NCI-H1417 treated with DMSO at 0.1 percent for 48 hours (cell line): ENCODE data around the gene CYREN.
"Not testable (repeated sequence)": the region's sequence is repeated elsewhere in the genome, so short reads cannot be mapped to it uniquely, and the experiment has no call there.

Source experiments
- DNase-seq: peaks from one replicate; lab custom pipeline; 2025; lab: John Stamatoyannopoulos, UW

The CYREN gene

DNA sequence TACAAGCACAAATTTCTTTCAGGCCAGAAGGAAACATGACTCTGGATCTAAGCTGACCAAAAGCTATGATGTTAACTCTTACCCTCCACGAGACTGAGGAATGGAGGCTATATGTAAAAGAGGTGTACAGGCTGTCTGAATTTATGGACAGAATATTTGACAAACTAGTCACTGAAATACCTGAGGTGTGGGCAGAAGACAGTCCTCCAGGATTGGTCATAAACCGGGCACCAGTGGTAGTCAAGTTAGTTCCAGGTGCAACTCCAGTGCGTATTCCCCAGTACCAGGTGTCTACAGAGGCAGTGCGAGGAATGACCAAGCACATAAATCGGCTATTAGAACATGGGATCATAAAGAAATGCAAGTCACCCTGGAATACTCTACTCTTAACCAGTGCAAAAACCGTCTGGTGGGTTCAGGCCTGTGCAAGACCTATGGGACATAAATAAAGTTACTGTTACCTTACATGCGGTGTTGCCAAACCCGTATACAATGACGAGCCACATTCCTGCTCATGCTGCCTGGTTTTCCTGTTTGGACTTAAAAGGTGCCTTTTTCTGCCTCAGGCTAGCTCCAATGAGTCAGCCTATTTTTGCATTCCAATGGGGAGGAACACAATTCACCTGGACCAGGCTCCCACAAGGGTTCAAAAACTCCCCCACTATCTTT lies 6.7 kb upstream of the CYREN start:
- no peak for DNase-seq

DNA sequence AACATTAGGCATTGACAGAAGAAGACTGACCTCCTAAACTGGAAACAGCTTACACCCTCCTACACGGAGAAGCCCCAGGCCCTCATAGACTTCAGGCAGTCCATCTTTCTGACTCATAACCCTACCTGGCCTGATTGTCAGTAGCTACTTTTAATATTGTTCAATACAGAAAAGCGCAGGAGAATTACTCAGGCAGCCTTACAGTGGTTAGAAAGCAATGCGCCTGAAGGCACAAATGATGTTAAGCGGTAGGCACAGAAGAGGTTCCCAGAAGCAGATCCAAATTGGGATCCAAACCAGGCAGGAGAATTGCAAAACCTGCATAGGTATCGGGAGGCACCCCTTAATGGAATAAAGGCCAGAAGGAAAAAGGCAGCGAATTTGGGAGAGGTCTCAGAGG lies 5.4 kb upstream of the CYREN start:
- no peak for DNase-seq

DNA sequence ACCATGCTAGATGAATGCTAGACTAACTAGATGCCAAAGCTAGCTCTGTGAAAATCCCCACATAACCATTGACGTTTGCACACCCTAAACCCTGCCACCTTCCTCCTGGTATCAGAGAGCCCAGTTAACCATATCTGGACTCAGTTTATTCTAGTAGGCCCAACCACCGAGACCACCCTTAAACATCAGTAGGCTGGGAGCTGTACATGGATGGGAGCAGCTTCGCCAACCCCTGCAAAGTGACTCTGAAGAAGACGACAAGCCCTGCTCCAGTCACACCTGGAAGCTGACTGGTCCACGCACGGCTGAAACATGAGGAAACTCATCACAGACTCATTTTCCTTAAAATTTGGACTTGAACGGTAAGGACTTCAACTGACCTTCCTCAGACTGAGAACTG lies 4.4 kb upstream of the CYREN start:
- DNase-seq: no peak

DNA sequence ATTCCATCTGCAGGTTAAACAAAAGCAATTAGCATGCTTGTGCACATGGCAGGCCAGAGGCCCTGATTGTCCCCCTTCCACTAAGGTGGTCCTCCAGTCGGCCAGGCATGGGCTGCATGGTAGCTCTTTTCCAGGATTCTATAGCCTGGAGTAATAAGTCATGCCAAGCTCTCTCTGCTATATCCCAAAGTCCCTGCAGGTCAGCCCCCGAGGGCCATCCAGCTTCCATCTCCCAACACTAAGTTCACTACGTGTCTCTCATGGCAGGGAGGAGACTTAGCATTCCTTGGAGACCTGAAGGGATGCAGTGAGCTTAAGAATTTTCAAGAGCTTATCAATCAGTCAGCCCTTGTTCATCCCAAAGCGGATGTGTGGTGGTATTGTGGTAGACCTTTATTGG lies 3.4 kb upstream of the CYREN start:
- DNase-seq: not testable (repeated sequence)

DNA sequence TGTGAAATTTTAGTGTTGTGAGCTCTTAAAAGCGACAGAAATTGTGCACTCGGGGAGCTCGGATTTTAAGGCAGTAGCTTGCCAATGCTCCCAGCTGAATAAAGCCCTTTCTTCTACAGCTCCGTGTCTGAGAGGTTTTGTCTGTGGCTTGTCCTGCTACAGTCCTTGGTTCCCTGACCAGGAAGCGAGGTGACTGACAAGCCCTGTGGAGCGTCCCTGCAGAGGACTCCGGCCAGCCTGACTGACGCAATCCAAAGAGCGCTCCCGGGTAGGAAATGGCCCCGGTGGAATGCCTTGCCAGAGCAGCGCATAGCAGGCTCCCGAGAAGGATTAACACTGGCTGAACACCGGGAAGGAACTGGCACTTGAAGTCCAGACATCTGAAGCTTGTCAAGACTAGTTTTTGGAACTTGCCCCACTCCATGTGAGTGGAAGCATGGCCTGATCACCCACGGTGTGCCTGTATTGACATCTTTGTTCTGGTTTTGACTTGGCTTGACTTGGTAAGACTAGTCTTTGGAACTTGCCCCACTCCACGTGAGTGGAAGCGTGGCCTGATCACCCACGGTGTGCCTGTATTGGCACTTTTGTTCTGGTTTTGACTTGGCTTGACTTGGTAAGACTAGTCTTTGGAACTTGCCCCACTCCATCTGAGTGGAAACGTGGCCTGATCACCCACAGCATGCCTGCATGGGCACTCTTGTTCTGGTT lies 1.2 kb upstream of the CYREN start:
- DNase-seq: not testable (repeated sequence)

DNA sequence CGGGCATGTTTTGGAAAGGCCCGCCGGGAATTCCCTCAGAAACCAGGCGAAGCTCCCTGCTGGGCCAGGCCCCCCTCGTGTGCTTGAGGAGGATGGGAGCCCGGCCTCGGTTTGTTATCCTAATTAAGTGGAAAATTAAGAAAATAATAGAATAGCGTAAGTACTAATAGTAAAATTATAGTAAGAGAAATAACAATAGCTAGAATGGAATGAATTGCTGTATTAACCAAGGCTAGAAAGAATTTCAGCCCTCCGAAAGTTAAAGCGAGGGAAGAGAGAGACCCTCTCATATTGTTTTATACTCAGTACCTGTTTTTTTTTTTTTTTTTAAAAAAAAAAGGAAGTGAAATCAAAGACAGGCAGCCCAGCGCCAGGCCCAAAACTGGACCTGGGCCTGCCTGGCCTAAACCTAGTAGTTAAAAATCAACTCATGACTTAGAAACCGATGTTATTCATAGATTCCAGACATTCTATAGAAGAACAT lies 533 bp upstream of the CYREN start:
- not testable (repeated sequence) for DNase-seq

DNA sequence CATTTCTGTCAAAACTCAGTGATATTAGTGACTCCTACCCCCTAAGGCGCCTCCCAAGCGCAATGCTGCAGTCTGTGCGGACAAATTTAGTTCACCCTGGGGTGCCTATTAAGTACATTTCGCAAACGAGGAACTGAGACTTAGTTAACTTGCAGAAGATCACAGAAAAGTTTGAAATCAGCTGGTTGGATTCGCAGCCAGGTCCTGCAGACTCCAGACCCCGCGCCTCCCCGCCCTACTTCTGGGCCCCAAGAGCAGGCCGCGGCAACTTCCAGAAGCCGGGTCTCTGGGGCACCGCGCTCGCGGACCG lies 588 bp downstream of the CYREN start:
- no peak for DNase-seq

DNA sequence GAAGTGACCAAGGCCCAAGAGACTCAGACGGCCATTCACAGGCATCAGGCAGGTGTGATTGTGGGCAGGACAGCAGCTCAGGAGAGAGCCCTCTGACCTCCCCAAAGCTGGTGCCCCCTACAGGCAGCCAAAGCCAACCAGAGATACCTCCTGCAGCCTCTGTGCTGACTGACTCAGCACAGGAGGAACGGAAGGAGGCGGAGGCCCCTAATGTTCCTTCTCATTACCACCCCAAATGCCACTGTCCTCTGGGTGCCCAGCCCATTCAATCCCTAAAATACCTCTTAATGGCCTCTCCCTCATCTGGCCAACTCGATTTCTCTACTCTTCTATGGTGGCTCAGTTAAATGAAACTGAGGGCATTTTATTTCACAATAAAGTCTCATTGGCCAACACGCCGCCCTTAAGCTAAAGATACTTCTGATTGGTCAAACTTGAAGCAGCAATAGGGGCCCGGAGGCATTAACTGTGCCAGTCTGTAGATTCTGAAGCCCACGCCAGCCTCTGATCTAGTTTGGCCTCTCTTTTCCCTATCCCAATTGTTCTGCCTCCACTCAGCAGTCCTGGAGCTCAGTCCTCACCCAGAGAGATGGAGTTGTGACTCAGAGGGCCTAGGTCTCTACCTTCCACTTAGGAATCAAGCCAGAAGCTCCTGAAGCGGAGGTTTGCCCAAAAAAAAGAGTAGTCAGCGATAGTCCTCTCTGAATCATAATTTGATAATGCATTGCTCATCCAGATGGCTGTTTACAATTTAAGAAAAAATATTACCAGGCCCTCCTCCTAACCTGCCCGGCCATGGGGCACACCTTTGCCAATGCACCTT lies 1.2 kb downstream of the CYREN start:
- no peak for DNase-seq

DNA sequence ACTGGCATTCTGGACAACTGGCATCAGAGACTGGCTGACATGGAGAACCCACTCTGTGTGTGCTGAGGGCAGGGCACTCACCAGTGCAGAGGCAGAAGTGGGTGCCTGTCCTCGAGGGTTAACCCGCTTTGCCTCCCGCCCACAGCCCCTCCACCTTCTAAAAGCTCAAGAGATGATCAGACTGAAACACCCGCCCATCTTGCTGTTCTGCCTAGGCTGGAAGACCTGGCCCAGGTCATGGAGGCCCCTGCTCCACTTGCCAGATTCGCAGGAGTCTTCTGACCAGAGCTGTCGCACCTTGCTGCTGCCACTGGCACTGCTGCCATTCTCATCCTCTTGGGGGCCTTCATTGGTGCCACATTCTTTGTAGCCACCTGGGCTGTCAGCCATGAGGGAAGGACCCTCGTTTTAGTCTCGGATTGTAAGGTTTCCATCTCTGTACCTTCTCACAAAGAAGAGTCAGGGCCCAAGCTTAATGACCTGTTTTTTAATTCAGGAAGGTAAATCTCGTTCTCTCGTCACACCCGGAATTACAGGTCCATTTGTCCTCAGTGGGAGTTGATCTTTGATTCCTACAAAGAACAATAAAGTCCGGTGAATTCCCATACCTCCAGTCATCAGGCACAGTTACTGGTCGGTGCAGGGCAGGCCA lies 1.9 kb downstream of the CYREN start:
- no peak for DNase-seq

DNA sequence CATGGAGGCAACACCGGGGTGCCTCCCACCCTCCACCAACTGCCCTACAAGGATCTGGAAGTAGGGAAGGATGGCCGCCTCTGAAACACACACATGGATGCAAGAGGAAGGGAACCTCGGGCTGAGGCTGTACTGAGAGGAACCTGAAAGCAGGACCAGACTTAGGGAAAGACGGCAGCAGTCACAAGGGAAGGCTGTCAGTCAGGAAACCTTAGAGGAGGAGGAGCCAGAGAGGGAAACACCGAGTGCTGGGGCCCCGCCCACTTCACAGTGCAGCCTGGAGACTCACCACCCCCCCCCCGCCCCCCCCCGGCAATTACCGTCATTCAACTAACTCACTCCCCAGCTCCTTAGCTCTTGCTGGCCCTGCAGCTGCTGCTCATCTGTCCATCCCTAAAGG lies 2.5 kb downstream of the CYREN start:
- DNase-seq: no peak

DNA sequence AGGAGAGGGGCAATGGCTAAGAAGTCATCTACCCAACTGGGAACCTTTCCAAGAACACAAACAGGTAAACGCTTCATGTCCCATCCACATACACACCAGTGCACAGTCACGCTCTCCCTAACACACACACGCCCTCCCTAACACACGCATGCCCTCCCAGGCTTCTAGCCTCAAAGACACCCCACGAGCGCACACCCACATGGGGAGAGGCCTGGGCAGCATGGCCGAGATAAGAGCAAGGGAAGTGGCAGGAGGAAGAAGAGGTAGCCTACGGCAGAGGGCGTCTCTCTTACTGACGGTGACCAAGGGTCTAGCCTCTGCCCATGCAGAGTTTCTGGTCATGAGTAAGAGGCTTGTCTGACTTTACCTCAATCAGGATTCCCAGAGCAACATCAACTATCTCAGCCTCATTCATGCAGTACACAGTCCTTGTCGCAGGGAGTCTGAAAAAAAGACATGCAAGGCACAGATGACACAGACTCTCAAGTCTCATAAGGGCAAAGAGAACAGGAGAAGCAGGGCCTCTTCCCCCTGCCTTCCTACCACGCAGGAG lies 3.1 kb downstream of the CYREN start:
- no peak for DNase-seq

DNA sequence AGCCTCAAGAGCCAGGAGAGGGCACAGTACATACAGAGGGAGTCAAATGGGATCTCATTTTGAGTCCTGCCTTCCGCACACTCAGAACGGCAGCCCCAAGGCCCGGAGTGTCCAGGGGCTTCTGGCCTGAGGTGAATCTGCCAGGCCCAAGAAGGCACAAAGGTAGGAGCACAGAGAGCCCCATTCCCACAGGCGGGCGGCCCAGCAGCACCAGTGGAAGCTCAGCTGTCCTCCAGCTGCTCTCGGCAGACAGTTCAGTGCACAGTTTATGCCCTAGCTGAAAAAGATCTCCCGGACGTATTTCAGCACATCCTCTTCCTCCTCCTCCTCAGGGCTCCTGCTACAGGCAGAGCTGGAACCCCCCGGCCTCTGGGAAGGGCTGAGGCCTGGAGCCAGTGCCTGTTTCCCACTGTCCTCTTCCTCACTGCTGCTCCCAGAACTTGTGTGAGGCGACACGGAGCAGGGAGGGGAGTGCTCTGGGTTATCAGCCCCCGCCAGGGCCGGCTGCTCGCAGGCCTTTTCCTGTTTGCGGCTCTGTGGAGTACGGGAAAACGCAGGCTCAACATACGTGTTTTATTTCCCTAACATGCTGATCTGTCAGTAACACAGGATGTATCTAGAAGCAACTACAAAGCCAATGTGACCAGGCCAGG lies 4.0 kb downstream of the CYREN start:
- DNase-seq: no peak

DNA sequence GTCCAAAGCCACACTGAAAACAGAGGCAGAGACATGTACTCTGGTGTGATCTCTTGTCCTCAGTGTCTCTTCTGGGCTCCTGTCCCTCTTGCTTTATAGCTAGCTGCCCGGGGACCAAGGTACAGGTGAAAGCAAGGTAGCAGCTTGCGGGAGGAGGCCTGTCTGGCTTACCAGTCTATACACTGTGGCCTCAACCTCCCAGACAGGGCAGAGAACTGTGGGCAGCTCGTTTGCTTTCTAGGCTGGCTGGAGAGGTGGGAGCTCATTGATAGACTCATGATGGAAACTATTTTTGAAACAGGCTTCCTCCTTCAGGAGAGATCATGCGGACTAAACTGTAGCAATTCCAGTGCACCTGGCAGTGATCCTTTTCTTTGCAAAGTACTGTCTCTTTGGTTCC lies 4.6 kb downstream of the CYREN start:
- DNase-seq: no peak

DNA sequence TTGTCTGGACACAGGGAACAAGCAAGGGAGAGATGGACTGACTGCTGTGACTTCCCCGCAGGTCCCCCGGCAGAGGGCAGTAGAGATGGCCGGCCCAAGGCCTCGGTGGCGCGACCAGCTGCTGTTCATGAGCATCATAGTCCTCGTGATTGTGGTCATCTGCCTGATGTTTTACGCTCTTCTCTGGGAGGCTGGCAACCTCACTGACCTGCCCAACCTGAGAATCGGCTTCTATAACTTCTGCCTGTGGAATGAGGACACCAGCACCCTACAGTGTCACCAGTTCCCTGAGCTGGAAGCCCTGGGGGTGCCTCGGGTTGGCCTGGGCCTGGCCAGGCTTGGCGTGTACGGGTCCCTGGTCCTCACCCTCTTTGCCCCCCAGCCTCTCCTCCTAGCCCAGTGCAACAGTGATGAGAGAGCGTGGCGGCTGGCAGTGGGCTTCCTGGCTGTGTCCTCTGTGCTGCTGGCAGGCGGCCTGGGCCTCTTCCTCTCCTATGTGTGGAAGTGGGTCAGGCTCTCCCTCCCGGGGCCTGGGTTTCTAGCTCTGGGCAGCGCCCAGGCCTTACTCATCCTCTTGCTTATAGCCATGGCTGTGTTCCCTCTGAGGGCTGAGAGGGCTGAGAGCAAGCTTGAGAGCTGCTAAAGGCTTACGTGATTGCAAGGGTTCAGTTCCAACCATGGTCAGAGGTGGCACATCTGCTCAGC lies 6.0 kb downstream of the CYREN start:
- no peak for DNase-seq

DNA sequence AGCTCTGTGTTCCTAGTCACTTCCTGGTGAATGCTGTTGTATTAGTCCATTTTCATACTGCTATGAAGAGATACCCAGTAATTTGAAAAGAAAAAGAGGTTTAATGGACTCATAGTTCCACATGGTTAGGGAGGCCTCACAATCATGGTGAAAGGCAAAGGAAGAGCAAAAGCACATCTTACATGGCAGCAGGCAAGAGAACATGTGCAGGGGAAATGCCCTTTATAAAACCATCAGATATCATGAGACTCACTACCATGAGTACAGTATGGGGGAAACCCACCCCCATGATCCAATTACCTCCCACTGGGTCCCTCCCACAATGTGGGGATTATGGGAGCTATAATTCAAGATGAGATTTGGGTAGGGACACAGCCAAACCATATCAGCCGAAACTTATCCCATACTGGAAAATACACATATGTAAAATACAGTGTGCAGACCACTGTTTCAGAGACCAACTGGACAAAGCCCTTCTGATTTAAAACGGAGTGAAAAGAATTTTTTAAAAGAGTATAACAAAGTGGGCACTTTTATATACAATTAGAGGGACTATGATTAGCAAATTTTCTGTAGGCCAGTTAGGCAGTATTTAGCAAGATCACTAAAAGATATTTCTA lies 8.0 kb downstream of the CYREN start:
- no peak for DNase-seq

DNA sequence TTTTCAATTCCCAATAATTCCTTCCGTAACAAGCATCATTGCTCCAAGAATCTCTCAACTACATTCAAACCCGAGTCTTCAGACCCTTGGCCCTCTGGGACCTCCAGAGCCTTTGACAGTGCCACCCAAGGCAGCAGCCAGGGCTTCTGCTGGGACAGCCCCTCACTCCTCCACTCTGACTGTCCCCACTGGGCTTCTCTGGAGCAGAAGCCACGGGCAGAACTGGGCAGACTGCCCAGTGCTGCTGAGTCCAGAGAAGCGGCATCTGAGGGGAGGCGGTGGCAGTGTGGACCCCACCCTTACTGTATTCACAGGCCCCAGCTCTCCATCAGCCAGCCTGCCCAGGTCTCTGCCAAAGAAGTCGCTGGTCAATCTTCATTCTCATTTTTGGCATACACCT lies 8.8 kb downstream of the CYREN start:
- DNase-seq: no peak

DNA sequence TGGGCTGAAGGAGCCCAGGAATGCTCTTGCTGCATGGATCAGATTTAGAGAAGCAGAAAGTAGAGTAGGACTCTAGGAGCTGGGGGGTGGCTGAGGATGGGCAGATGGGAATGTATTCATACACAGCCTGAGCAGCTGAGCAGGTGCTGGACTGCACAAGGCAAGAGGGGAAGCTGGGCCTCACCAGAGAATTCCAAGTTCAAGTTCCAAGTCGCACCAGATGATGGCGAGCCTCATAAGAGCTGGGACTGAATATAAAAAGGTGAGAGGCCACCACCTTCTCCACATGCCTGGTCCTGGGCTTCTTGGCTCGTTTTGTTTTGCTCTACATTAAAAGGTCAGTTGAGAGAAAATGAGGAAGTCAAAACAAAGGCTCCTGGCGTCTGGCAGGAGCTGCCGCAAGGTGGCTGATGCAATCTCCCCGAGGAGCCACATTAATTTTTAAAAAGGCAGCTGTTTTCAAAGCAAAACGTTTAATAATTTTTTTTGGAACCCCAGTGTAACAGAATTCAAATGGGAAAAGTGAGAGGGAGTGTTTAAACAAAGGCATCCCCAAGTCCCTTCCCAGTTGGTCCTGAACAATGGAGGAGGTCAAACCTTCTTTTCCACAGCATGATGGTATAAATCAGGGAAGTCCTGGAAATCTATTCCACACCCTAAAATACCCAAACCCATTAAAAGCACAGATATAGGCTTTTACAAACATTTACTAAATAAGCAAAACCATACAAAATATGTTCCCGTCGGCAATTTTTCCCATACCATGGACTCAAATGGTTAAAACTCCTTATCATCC lies 9.5 kb downstream of the CYREN start:
- DNase-seq: no peak

DNA sequence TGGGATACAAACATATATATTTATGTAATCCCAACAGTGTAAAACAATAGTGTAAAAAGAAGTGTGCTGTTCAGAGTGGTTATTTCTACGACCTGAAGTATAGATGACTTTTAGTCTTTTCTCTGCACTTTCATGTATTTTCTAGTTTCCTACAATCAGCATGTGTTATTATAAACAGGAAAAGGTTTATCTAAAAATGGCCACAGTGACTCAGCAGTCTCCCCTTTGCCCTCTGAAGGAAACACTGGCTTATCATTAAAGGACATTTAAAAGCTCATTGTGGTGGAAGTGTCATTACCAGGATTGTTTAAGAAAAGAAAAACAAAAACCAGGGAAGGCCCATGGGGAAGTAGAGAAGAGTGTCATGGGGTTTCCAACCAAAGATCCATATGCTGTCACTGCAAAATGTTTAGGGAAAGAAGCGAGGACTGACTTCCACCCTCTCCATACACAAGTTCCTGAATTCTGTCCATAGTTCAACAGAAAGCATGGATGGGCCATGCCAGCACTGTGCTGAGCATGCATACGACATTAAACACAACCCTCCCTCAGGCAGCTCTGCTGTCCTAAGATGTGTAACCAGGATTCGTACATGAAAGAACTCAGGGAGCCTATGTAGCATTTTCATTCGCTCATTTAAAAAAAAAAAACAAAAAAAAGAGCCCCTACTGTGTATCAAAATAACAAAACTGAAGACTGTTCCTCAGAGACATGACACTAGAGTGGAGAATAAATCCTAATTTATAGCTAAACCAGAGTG lies 10.2 kb downstream of the CYREN start:
- DNase-seq: no peak
